Medulla oblongata (tissue), 1 donor: ENCODE data around the gene PPARGC1A.
A peak's percentile ranks its signal among the peaks of the same experiment; 100 is the strongest.

ENCODE experiments used
- DNase-seq: peaks from one replicate; pipeline ENCODE4 v3.0.0-alpha.2; 2015; ENCODE audit errors: extremely low spot score

The PPARGC1A gene

GRCh38 chr4:23775694-23776093, 114.2 kb downstream of the PPARGC1A start:
- no peak for DNase-seq

- DNase-seq, result no peak
Observed at GRCh38 chr4:23774909-23775308, 114.9 kb downstream of the PPARGC1A start.

GRCh38 chr4:23773884-23774636, 115.8 kb downstream of the PPARGC1A start:
- no peak for DNase-seq

- no peak for DNase-seq
Observed at GRCh38 chr4:23770011-23770410, 119.8 kb downstream of the PPARGC1A start.

- no peak for DNase-seq
Observed at GRCh38 chr4:23769406-23769805, 120.4 kb downstream of the PPARGC1A start.

GRCh38 chr4:23768541-23768940, 121.3 kb downstream of the PPARGC1A start:
- DNase-seq, result no peak

- no peak for DNase-seq
Observed at GRCh38 chr4:23766344-23766743, 123.5 kb downstream of the PPARGC1A start.

- no peak for DNase-seq
Observed at GRCh38 chr4:23763559-23763958, 126.3 kb downstream of the PPARGC1A start.

GRCh38 chr4:23762551-23762950, 127.3 kb downstream of the PPARGC1A start:
- DNase-seq, result no peak

- DNase-seq, result no peak
Observed at GRCh38 chr4:23759066-23759465, 130.8 kb downstream of the PPARGC1A start.

- DNase-seq, result no peak
Observed at GRCh38 chr4:23754688-23755087, 135.2 kb downstream of the PPARGC1A start.

GRCh38 chr4:23750125-23750524, 139.7 kb downstream of the PPARGC1A start:
- no peak for DNase-seq

- peak; percentile 73 for DNase-seq
Observed at GRCh38 chr4:23747281-23747735, 142.5 kb downstream of the PPARGC1A start.

GRCh38 chr4:23746672-23747071, 143.2 kb downstream of the PPARGC1A start:
- DNase-seq, result no peak

- no peak for DNase-seq
Observed at GRCh38 chr4:23746027-23746426, 143.8 kb downstream of the PPARGC1A start.

- DNase-seq, result no peak
Observed at GRCh38 chr4:23745377-23745776, 144.5 kb downstream of the PPARGC1A start.
